Measurements from ENCODE around the gene MUL1.

DNA sequence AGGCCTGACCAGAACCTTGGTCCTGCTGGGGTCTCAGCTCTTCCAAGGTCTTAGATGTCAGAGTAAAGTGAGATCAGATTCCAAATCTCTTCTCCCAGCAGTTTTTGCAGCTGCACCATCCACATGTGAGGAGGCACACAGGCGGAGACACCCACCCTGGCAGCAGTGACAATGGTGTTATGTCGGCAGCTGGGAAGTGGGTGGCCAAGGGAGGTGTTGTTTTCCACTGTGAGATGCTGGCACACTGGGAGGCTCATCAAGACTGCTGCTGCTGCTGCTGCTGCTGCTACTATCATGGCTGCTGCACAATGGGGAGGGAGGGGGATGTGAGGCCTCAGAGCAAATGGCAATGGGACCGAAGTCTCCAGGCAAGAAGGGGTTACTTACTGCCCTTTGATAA, 45.6 kb downstream of the MUL1 start:
- no peak for TF ChIP-seq POLR2A (IDR thresholded peaks at IDR 0.05; ENCODE audit: control extremely low read depth in 1 of 2, low read depth in 2 of 2, low read length in 2 of 2)
- no peak for TF ChIP-seq YY1 (IDR thresholded peaks at IDR 0.05; ENCODE audit: low read depth, low read length)
- TF ChIP-seq CEBPB (IDR thresholded peaks at IDR 0.05; ENCODE audit: low read depth, low read length) = no peak
- TF ChIP-seq SAP30 (IDR thresholded peaks at IDR 0.05; ENCODE audit: insufficient read depth, insufficient replicate concordance, low read length) = no peak
- TF ChIP-seq CTCF (IDR thresholded peaks at IDR 0.05; ENCODE audit: control extremely low read depth in 1 of 3, insufficient read depth in 1 of 3, low read depth in 1 of 3, low read length in 3 of 3) = no peak
- no peak for TF ChIP-seq EP300 (IDR thresholded peaks at IDR 0.05; ENCODE audit: borderline replicate concordance in 1 of 2, low read depth in 2 of 2, low read length in 2 of 2)
- no peak for TF ChIP-seq SIN3A (conservative IDR thresholded peaks at IDR 0.05 in 1 of 2, IDR thresholded peaks at IDR 0.05 in 1 of 2; ENCODE audit: low read depth in 1 of 2, low read length in 2 of 2)
- no peak for TF ChIP-seq CBX5 (IDR thresholded peaks at IDR 0.05; ENCODE audit: low read depth, low read length)
- no peak for TF ChIP-seq RNF2 (IDR thresholded peaks at IDR 0.05; ENCODE audit: borderline replicate concordance, low read depth, low read length, missing control alignments, poor library complexity, severe bottlenecking)
